GM12892 (cell line): ENCODE measurements around the gene DLG2.

ENCODE experiments used
- POLR2A ChIP-seq: IDR thresholded peaks from 2 replicates; pipeline ENCODE4 v1.6.1; 2011; ENCODE audit warnings: low read depth, low read length, control low read depth
- POLR2AphosphoS5 ChIP-seq: IDR thresholded peaks from 2 replicates; pipeline ENCODE4 v1.6.1; 2011; ENCODE audit warnings: low read depth, low read length, control low read depth

DNA sequence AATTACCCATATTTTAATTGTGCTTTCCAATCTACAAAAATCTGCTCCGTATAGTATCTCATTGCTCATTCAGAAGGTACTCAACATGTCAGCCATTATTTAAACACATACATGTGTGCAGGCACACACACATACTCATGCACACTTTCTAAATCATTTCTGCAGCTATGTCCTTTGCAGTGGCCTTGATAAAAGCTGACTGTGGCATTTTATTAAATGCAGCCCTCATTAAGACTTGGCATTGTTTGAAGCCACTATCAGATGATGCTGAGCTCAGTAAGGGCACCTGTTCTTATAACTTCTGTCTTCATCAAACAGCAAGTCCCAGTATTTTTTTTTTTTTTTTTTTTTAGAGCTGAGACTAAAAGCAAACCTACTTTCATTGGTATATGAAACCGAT is 1269.1 kb downstream of the DLG2 start:
- TF ChIP-seq POLR2A (no peak), POLR2AphosphoS5 (no peak)
